ENCODE measurements around the gene CSNK2A3.

Gene CSNK2A3

DNA sequence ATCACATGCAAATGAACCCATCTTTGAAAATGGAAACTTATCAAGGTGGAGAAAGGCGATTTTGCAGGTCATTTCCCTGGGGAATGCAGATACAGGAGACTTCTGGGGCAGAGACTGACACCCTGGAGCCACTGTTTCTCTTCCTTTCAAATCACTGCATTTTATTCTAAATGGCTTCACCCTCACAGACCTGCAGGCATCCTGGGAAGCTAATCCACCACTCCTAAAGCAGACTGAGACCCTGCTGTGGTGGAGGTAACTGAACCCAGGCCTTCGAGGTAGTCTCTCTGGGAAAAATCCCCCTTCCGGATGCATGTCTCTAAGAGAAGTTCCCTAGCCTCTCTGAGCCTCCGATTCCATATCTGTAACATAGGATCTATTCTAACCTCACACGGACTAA, 20.9 kb upstream of the CSNK2A3 start:
- Histone ChIP-seq H3K27me3 (ENCODE audit: insufficient read depth, poor library complexity, severe bottlenecking) (peaks cover 3% of the 10 kb centered on the region), H3K27ac (replicated peaks) (no peak overlapping the region), H3K4me3 (replicated peaks; ENCODE audit: insufficient read depth, low read length) (no peak overlapping the region)
- TF ChIP-seq GABPA (IDR thresholded peaks at IDR 0.05; ENCODE audit: low read depth) (no peak), SPI1 (IDR thresholded peaks at IDR 0.05; ENCODE audit: borderline replicate concordance, low read depth) (no peak), POLR2AphosphoS5 (IDR thresholded peaks at IDR 0.05; ENCODE audit: low read depth) (no peak)
- TF ChIP-seq, protein P1, sequence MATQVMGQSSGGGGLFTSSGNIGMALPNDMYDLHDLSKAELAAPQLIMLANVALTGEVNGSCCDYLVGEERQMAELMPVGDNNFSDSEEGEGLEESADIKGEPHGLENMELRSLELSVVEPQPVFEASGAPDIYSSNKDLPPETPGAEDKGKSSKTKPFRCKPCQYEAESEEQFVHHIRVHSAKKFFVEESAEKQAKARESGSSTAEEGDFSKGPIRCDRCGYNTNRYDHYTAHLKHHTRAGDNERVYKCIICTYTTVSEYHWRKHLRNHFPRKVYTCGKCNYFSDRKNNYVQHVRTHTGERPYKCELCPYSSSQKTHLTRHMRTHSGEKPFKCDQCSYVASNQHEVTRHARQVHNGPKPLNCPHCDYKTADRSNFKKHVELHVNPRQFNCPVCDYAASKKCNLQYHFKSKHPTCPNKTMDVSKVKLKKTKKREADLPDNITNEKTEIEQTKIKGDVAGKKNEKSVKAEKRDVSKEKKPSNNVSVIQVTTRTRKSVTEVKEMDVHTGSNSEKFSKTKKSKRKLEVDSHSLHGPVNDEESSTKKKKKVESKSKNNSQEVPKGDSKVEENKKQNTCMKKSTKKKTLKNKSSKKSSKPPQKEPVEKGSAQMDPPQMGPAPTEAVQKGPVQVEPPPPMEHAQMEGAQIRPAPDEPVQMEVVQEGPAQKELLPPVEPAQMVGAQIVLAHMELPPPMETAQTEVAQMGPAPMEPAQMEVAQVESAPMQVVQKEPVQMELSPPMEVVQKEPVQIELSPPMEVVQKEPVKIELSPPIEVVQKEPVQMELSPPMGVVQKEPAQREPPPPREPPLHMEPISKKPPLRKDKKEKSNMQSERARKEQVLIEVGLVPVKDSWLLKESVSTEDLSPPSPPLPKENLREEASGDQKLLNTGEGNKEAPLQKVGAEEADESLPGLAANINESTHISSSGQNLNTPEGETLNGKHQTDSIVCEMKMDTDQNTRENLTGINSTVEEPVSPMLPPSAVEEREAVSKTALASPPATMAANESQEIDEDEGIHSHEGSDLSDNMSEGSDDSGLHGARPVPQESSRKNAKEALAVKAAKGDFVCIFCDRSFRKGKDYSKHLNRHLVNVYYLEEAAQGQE (IDR thresholded peaks at IDR 0.05; ENCODE audit: insufficient replicate concordance, low read depth) = no peak
- TF ChIP-seq, protein P2, sequence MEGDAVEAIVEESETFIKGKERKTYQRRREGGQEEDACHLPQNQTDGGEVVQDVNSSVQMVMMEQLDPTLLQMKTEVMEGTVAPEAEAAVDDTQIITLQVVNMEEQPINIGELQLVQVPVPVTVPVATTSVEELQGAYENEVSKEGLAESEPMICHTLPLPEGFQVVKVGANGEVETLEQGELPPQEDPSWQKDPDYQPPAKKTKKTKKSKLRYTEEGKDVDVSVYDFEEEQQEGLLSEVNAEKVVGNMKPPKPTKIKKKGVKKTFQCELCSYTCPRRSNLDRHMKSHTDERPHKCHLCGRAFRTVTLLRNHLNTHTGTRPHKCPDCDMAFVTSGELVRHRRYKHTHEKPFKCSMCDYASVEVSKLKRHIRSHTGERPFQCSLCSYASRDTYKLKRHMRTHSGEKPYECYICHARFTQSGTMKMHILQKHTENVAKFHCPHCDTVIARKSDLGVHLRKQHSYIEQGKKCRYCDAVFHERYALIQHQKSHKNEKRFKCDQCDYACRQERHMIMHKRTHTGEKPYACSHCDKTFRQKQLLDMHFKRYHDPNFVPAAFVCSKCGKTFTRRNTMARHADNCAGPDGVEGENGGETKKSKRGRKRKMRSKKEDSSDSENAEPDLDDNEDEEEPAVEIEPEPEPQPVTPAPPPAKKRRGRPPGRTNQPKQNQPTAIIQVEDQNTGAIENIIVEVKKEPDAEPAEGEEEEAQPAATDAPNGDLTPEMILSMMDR (IDR thresholded peaks at IDR 0.05; ENCODE audit: insufficient read depth, low read length) = no peak
- no peak for DNase-seq (ENCODE audit: low read depth in 1 of 2, low spot score in 1 of 2)

- no peak overlapping the region for H3K4me3 ChIP-seq (replicated peaks; ENCODE audit: insufficient read depth, low read length)
- no peak overlapping the region for H3K27ac ChIP-seq (replicated peaks)
- DNase-seq (ENCODE audit: low read depth in 1 of 2, low spot score in 1 of 2) = no peak
- no peak for TF ChIP-seq POLR2AphosphoS5 (IDR thresholded peaks at IDR 0.05; ENCODE audit: low read depth)
- no peak for TF ChIP-seq GABPA (IDR thresholded peaks at IDR 0.05; ENCODE audit: low read depth)
- TF ChIP-seq, protein P2 (IDR thresholded peaks at IDR 0.05; ENCODE audit: insufficient read depth, low read length) = no peak
- TF ChIP-seq, protein P1 (IDR thresholded peaks at IDR 0.05; ENCODE audit: insufficient replicate concordance, low read depth) = no peak
- TF ChIP-seq SPI1 (IDR thresholded peaks at IDR 0.05; ENCODE audit: borderline replicate concordance, low read depth) = no peak
- H3K27me3 ChIP-seq (ENCODE audit: insufficient read depth, poor library complexity, severe bottlenecking) = peaks cover 3% of the 10 kb centered on the region
Observed at GRCh38 chr11:11372461-11372860, 19.4 kb upstream of the CSNK2A3 start.

DNA sequence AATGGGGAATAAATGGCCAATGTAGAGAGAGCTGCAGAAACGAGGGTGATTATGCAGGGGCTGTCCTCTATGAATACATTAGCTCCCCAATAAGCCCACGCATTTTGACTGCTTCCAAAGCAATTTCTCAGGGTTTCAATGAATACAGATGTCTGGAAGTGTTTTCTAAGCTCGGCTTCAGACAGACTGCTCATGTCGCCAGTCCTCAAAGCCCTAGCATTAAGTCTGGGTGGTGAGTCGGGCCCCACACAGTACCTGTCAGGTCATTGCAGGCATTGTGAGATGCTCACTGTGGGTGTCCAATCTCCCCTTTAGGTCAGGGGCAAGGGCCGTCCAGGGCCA, 17.9 kb upstream of the CSNK2A3 start:
- DNase-seq (ENCODE audit: low read depth in 1 of 2, low spot score in 1 of 2) = no peak
- Histone ChIP-seq H3K27me3 (ENCODE audit: insufficient read depth, poor library complexity, severe bottlenecking) (peaks cover 3% of the 10 kb centered on the region), H3K27ac (replicated peaks) (no peak overlapping the region), H3K4me3 (replicated peaks; ENCODE audit: insufficient read depth, low read length) (no peak overlapping the region)
- TF ChIP-seq GABPA (IDR thresholded peaks at IDR 0.05; ENCODE audit: low read depth) (no peak), SPI1 (IDR thresholded peaks at IDR 0.05; ENCODE audit: borderline replicate concordance, low read depth) (no peak), POLR2AphosphoS5 (IDR thresholded peaks at IDR 0.05; ENCODE audit: low read depth) (no peak)
- TF ChIP-seq, protein P1 (IDR thresholded peaks at IDR 0.05; ENCODE audit: insufficient replicate concordance, low read depth) = no peak
- TF ChIP-seq, protein P2 (IDR thresholded peaks at IDR 0.05; ENCODE audit: insufficient read depth, low read length) = no peak
